NCI-H345 treated with DMSO at 0.1 percent for 48 hours (cell line): ENCODE data around the gene CCM2L.
A peak's percentile ranks its signal among the peaks of the same experiment; 100 is the strongest.

Source experiments
- DNase-seq: peaks from one replicate; lab custom pipeline; 2025; ENCODE audit not compliant: unreplicated experiment; lab: John Stamatoyannopoulos, UW

Gene CCM2L

DNA sequence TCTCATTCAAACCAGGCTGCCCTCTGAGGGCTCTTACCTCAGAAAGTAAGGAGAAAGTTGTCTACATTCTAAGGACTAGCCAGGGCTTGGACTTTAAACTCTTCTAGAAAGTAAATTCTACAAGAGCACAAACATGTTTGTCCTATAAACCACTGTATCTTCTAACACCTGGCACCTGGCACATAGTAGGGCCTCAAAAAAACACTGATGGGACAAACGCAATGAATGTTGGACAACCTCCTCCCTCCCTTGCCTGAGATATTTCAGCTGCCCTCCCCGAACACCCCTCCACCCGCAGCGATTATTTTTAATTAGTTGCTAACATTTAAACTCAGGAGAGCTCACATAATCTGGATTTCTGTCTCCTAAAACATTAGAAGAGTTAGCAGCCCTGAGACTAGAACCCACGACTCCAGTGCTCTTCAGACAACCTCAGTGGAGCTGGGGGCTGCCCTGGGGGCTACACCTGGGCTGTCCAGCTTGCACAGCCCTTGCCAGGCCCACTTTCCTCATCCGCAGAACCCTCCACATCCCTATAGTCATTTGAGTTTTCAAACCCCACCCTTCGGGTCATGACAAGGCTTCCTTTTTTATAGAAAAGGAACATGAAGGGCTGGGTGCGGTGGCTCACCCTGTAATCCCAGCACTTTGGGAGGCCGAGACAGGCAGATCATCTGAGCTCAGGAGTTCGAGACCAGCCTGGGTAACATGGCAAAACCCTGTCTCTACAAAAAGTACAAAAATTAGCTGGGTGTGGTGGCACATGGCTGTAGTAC is 46.7 kb downstream of the CCM2L start:
- DNase-seq: no peak

DNA sequence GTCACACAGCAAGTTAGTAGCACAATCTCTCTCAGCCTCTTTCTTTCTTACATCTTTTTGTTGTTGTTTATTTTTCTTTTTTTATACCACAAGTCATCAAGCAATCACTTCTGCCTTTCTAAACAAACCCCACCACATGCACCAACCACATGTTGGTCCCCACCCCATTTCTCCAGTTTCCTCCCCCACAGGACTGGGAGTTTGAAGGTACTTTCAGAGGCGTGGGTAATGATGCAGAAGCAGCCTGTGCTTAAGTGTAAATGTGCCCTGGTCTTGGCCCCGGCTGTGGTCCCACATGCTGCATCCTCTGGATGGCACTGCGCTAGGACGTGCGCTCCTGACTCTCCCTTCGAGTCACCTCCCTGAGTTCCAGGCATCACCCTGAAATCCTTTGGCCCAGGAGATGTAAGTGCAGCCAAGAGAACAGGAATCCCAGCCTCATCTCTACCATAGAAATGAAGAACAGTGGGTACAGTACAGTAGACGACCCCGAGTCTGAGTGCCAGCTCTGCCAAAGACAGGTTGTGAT is 47.5 kb downstream of the CCM2L start:
- no peak for DNase-seq

DNA sequence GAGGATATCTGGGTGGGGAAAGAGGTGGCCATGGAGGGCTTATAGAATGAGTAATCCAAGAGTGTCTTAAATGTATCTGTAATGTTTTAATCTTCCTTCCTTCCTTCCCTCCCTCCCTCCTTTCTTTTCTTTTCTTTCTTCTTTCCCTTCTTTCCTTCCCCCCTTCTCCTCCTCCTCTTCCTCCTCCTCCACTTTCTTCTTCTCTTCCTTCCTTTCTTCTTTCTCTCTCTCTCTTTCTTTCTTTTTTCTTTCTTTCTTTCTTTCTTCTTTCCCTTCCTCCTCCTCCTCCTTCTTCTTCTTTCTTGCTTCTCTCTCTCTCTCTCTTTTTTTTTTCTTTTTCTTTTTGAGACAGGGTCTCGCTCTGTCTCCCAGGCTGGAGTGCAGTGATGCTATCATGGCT is 49.0 kb downstream of the CCM2L start:
- DNase-seq: no peak

DNA sequence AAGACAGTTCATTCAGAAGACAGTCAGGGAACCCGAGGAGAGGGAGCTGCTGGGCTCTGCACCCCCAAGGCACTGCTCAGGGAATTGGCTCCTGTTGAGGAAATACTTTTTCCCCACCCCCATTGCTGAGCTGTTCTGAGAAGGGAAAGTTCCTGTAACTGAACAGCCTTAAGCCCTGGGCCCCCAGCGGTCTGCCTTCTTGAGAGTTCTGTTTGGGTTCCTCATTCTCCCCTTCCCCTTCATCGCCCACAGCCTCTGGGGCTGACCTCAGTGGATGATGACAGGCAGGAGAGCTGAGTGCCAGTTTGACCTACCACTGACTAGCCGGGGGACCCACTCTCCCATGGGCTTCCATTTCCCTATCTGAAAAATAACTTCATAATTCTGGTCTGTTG is 52.5 kb downstream of the CCM2L start:
- no peak for DNase-seq

DNA sequence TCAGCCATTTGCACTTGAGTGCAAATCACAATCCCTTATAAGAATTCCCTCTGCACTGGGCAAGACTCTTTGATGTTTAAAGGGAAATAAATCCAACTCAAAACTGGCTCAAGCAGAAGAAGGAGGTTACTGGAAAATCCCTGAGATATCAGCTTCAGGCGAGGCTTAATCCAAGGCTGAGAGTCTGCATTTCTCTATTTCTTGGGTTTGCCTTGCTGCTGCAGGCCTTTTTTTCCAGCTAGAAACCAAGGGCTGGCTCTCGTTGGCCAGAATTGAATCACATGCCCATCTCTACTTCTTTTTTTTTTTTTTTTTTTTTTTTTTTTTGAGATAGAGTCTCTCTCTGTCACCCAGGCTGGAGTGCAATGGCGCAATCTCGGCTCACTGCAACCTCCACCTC is 53.5 kb downstream of the CCM2L start:
- DNase-seq: no peak

DNA sequence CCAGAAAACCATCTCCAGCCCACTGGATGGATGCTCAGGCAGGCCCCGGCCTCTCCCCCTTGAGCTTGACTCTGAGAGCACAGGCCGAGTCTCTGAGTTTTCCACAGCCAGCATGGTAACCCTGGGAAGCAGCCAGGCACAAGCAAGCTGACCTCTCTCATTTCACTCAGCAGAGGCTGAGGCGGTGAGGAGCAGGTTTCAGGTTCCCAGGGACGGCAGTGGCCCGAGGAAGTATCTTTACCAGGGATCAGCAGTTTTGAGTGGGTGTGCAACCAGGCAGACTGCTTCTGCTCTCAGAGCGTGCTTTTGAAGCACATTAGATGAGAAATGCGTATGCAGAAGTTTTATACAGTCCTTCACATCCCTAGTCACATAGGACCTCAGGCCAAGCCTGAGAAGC is 54.4 kb downstream of the CCM2L start:
- no peak for DNase-seq

DNA sequence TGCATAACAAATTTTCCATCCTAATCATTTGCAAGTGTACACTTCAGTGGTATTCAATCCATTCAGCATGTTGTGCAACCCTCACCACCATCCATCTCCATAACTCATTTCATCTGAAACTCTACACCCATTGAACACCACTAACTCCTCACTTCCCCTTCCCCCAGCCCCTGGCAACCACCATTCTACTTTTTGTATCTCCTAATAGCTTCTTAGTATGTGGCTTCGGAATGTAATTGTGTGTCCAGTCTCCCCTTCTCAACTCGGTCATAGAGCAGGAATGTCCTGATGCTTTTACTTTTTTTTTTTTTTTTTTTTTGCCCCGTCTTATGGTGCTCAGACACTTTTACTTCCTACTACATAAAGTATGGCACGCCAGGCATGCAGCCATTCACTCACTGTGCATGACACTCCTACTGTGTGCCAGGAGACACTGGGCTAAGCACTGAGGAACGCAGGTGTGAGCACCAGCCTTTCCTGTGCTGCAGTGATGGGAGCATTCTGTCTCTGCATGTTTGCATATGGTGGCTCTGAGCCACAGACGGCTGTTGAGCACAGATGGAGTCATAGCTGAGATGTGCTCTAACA is 57.1 kb downstream of the CCM2L start:
- no peak for DNase-seq

DNA sequence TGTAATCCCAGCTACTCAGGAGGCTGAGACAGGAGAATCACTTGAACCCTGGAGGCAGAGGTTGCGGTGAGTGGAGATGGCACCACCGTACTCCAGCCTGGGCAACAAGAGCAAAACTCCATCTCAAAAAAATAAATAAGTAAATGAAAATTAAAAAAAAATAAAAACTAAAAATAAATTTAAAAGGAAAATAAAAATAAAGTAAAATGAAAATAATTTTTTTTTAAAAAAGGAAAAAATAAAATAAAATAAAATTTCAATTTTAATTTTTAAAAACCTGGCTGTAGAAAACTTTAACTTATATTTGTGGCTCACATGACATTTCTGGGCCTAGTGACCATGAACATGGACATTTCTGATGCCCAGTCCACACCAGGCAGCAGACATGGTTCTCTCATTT is 57.9 kb downstream of the CCM2L start:
- DNase-seq: no peak

DNA sequence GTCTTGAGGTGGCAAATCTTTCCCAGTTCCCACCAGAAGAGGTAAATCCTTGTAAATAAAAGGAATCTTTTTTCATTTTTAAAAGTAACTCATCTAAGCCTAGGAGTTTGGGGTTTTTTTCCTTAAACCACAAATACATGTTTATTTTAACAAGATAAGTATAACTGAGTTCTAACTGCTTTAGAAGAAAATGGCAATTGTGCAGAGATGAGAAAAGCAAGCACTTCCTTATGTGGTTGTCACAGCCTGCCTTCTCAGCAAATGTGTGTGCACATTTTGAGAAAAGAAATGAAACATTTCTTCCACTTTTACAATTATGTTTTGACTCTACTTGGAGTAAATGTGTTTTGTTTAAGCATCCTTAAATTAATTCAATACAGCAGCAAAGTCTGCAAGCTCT is 59.5 kb downstream of the CCM2L start:
- no peak for DNase-seq

DNA sequence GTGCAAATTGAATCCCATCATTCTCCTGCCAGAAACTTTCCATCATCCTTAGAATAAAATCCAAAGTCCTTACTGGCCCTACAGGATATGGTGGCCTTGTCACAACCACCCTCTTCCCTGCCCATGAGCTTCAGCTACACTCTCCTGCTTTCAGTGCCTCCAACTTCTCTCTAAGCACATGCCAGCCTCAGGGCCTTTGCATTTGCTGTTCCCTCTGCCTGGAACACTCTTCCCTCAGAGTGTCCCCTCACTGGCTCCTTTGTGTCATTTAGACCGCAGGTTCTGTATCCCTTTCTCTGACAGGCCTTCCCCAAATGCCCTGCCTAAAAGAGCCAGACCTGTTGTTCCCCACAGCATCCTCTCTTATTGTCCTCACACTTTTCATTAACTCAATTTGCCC is 60.0 kb downstream of the CCM2L start:
- no peak for DNase-seq

DNA sequence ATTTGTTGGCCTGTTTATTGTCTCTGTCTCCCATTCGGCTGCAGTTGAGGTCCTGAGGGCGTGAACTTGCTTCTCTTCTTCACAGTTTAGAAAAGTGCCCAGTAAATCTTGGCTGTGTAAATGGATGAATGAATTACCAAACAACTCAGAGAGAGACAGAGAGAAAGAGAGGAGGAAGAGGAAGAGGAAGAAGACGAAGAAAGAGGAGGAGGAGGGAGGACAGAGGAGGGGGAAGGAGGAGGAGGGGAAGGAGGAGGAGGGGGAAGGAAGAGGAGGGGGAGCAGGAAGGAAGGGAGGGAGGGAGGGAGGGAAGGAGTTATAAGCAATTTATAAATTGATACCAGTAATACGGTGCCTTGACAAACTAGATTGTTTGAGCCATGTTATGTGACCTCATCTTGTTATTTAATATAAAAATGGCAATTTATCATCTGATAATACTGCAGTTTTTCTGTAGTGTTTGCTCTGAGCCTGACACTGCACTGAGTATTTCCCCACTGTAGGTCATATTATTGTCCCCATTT is 60.5 kb downstream of the CCM2L start:
- no peak for DNase-seq

DNA sequence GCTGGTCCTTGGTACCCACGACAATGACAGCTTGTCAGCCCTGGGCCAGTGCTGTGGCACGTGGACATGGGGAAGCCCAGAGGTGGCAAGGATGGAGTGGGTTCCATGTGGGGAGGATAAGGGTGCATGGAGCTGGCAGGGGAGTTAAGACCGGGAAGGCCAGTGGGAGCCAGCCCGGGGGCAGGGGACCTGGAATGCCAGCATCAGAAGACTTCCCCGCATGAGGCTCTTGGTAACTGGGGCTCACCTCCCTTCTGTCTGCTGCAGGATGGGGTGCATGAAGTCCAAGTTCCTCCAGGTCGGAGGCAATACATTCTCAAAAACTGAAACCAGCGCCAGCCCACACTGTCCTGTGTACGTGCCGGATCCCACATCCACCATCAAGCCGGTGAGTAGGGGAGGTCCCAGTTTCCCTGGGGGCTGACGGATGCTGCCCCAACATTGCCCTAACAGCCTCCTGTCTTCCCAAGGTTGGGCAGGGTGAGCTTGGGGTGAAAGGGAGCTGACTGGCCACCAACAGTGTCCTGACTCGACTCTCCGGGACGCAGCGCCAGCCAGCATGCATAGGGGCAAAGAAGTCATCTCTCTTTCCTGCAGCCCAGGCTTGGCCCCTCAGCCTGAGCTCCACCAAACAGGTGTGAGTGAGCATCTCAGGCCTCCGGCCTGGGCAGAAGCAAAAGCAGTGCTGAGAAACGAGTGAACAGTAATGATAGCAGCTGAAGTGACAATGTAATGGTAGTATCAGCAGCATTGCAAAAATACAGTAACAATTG is 61.3 kb downstream of the CCM2L start:
- DNase-seq: no peak

DNA sequence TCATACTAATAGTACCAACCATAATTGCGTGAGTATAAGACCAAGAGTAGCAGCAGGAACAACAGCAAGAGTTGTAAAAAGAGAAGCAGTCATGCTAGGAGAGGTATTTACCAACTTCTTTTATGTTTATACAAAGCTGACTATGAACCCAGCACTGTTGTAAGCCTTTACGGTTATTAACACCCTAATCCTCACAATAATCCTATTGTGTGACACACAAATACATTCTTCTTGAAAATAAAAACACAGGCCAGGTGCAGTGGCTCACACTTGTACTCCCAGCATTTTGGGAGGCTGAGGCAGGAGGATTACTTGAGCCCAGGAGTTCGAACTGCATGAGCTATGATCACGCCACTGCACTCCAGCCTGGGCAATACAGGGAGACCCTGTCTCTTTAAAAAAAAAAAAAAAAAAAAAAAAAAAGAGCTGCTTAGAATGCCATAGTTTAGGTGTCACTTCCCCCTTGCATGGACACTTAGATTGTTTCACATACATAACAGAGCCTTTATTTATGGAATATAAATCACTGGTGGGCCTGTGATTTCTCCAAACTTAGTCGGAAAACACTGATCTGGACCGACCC is 62.0 kb downstream of the CCM2L start:
- DNase-seq: peak; percentile 39

DNA sequence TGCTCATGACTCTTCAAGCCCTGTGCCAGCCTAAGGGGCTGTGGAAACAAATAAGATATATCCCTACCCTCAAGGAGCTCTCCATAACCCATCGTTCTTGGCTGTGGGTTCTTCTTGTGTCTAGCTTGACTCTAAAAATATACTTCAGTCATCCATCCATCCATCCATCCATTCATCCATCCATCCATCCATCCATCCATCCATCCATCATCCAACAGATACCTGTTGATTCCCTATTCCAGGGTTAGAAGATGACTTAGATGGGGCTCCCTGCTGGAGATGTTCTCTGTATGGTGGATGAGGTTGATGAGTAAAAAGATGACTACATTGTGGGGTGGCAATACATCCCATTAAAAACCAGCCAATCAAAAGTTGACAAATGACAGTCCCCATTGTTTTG is 65.3 kb downstream of the CCM2L start:
- DNase-seq: no peak

DNA sequence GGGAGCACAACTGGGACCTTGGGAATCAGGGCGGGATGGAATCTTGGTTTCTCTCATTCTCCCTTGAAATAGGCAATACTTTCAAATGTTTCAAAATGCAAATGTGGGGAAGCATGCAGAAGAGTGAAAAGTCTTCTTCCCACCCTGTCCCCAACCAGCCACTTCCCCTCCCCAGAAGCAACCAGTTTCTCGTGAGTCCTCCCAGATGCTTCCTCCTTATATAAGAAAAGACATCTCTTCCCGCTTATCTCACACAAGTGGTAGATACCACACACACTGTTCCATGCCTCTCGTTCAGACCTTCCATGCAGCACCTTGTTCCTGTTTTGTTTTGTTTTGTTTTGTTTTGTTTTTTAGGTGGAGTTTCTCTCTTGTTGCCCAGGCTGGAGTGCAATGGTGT is 67.0 kb downstream of the CCM2L start:
- DNase-seq: no peak

DNA sequence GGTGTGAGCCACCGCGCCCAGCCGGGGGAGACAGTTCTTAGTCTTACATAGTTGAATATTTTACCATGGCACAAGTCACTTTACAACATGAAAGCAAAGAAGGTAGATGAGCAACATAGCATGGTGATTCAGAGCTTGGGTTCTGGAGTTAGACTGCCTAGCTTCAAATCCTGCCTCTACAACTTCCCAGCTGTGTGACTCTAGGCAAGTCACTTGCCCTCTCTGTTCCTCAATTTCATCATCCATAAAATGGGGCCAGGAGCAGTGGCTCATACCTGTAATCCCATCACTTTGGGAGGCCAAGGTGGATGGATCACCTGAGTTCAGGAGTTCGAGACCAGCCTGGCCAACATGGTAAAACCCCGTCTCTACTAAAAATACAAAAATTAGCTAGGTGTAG is 68.1 kb downstream of the CCM2L start:
- DNase-seq: no peak

DNA sequence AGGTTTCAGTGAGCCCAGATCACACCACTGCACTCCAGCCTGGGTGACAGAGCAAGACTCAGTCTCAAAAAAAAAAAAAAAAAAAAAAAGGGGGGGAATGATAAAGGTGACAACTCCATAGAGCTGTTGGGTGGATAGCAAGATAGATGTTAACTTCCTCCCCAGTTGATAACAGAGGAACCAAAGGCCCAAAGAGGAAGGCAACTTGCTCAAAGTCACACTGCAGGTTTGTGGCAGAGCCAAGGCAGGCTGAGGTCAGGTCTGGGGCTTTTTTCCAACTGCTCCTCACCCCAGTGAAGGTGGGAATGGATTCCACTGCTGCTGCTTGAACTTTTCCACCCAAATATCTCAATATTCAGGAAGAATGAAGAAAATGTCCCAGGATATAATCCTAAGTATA is 68.6 kb downstream of the CCM2L start:
- no peak for DNase-seq

DNA sequence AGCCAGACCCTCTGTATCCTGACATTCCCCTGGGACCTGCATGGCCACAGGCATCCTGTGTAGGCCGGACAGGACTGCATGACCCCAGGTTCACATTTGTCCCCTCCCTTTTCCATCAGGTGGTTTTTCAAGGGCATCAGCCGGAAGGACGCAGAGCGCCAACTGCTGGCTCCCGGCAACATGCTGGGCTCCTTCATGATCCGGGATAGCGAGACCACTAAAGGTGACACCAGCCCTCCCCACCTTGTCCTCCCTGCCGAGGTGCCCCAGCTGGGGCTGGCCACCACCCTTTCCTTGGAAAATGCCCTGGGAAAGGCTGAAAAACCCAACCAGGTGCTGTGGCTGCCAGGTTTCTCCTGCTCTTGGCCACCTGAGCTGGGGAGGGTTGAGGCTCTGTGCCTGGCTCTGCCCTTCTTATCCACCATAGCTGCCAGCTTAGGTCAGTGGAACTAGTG is 69.4 kb downstream of the CCM2L start:
- no peak for DNase-seq

DNA sequence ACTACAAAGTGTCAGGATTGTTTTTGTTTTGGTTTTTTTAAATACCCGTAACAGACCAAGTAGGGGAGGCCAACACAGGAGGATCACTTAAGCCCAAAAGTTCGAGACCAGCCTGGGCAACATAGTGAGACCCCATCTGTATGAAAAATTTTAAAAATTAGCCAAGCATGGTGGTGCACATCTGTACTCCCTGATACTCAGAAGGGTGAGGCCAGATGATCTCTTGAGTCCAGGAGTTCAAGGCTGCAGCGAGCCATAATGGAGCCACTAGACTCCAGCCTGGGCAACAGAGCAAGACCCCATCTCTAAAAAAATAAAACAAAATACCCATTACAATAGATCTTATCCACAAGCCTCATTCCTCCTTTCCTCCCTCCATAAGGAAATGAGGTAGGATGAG is 70.5 kb downstream of the CCM2L start:
- no peak for DNase-seq
